Measurements from ENCODE around the gene EXOC5. TPM values are rescaled to one million over a fixed set of nuclear protein-coding genes. Genes with fewer than 3 reads are reported as not detected.

The EXOC5 gene
- total and polyA plus RNA-seq, 8 donors = 6.5 to 51.8 (median 27.2) TPM

DNA sequence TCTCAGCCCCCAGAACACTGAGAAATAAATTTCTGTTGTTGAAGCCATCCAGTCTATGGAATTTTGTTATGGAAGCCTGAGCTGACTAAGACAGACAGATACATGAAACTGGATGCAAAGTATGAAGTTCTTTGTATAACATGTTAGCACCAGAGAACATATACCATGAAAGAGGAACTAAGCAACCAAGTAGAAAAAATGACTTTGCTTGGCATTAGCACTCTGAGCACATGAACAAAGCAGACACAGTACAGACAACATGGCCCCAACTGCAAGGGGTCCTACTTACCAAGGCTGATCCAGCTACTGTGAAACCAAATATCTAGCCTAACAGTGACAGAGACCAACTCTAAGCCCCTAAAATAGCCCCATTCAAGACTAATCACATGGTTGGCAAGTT, 13.8 kb downstream of the EXOC5 start:
- TF ChIP-seq, protein P1, sequence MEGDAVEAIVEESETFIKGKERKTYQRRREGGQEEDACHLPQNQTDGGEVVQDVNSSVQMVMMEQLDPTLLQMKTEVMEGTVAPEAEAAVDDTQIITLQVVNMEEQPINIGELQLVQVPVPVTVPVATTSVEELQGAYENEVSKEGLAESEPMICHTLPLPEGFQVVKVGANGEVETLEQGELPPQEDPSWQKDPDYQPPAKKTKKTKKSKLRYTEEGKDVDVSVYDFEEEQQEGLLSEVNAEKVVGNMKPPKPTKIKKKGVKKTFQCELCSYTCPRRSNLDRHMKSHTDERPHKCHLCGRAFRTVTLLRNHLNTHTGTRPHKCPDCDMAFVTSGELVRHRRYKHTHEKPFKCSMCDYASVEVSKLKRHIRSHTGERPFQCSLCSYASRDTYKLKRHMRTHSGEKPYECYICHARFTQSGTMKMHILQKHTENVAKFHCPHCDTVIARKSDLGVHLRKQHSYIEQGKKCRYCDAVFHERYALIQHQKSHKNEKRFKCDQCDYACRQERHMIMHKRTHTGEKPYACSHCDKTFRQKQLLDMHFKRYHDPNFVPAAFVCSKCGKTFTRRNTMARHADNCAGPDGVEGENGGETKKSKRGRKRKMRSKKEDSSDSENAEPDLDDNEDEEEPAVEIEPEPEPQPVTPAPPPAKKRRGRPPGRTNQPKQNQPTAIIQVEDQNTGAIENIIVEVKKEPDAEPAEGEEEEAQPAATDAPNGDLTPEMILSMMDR (IDR thresholded peaks at IDR 0.05) = no peak
- TF ChIP-seq POLR2A (IDR thresholded peaks at IDR 0.05) (no peak), POLR2AphosphoS5 (IDR thresholded peaks at IDR 0.05) (no peak), EP300 (IDR thresholded peaks at IDR 0.05) (no peak)
- Histone ChIP-seq H3K27me3 (no peaks in the 10 kb centered on the region), H3K27ac (no peak overlapping the region), H3K4me1 (peaks cover 0 to 18% (median 6%) of the 10 kb centered on the region in 4 donors), H3K36me3 (peaks cover 0 to 3% (median 0%) of the 10 kb centered on the region in 4 donors), H3K4me3 (no peak overlapping the region), H3K9me3 (no peaks in the 10 kb centered on the region)
- intact Hi-C loops (cut with DNase I; ENCODE audit: low total_unique reads) = no loop called here
- no peak for DNase-seq

DNA sequence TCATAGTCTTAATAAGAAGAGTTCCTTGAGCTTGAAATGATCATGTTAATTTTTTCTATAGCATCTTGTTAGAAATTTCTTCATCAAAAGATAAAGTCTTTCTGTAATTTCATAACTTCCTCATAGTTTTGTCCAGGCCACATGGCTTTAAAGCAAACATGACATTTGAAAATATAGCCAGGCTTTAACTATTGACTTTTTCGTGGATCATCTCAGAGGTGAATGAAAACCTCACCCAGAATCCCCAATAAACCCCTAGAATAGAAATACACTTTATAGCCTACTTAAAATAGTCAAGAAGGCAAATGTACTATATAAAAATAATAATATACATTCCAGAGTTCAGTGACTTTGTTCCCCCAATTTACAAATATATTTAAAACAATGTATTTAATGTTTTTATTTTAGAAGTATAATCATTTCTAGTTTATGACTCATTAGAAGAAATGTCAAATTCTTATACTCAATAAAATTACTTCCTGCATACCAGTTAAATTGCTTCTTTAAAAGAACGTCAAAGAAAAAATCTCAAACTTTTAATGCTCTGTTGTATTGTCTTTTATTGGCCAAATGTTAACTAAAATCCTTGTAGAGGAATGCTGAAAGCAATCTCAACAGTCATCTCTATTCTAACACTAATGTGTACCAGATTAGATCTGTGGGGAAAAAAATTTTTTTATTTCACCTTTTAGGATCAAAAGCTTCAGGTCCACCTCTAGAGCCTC, 21.6 kb downstream of the EXOC5 start:
- intact Hi-C loops (cut with DNase I; ENCODE audit: low total_unique reads) = no loop called here
- DNase-seq = no peak
- H3K4me1 ChIP-seq = peaks cover 0 to 16% (median 4%) of the 10 kb centered on the region in 4 donors

DNA sequence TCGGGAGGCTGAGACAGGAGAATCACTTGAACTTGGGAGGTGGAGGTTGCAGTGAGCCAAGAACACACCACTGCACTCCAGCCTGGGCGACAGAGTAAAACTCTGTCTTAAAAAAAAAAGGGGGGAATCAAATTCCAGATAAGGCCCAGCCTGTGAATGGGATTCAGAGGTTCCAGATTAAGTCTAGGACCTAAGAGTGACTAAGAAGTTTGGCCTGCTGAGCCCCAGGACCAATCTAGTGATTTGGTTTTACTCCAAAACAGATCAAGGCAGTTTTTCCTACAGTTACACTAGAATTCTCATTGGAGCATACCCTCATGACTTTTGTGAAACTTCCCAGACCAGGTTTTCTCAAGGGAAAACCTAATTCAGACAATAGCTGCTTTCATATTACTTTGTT, 22.8 kb downstream of the EXOC5 start:
- Histone ChIP-seq H3K4me1 (peaks cover 0 to 6% (median 0%) of the 10 kb centered on the region in 4 donors), H3K36me3 (peaks cover 0 to 40% (median 26%) of the 10 kb centered on the region in 4 donors), H3K27me3 (no peaks in the 10 kb centered on the region), H3K27ac (no peak overlapping the region), H3K9me3 (no peaks in the 10 kb centered on the region), H3K4me3 (no peak overlapping the region)
- intact Hi-C loops (cut with DNase I; ENCODE audit: low total_unique reads) = no loop called here
- WGBS, 5 donors = 92 to 100% (median 98%) methylated on average over 2 of the region's 2 CpGs
- DNase-seq = no peak
- TF ChIP-seq EP300 (IDR thresholded peaks at IDR 0.05) (no peak), POLR2AphosphoS5 (IDR thresholded peaks at IDR 0.05) (no peak), POLR2A (IDR thresholded peaks at IDR 0.05) (no peak)
- TF ChIP-seq, protein P1 (IDR thresholded peaks at IDR 0.05) = no peak

More for the DNA sequence above, 21.6 kb downstream of the EXOC5 start:
- Histone ChIP-seq H3K27me3 (no peaks in the 10 kb centered on the region), H3K4me3 (no peak overlapping the region), H3K9me3 (no peaks in the 10 kb centered on the region), H3K27ac (no peak overlapping the region), H3K36me3 (peaks cover 0 to 31% (median 24%) of the 10 kb centered on the region in 4 donors)
- 52 to 73% (median 63%) methylated on average over 2 of the region's 2 CpGs for WGBS, 5 donors
- TF ChIP-seq EP300 (IDR thresholded peaks at IDR 0.05) (no peak), POLR2AphosphoS5 (IDR thresholded peaks at IDR 0.05) (no peak), POLR2A (IDR thresholded peaks at IDR 0.05) (no peak)
- TF ChIP-seq, protein P1 (IDR thresholded peaks at IDR 0.05) = no peak

DNA sequence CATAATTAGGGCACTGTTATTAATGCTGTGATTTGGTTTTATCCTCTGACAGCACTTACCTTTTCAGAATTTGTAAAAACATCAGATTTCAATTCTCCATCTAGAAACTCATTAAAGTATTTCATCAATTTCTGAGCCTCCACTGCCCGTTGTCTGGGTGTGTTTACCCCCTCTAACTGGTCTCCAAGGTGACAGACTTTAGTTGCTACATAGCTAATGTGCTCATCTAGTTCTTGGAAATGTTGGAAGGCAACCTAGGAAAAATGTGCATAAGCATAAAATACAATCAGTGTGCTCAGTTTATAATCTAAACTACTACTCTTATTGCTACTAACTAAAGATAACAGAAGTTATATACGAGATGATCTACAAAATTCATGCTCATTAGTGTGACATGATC, 24.6 kb downstream of the EXOC5 start:
- H3K9me3 ChIP-seq = no peaks in the 10 kb centered on the region
- 56 to 79% (median 67%) methylated on average over 2 of the region's 2 CpGs for WGBS, 5 donors

More for the DNA sequence above, 24.6 kb downstream of the EXOC5 start:
- peak in 1 of 2 donors; percentile 37 for DNase-seq
- H3K27ac ChIP-seq = no peak overlapping the region
- TF ChIP-seq, protein P1 (IDR thresholded peaks at IDR 0.05) = no peak
- peaks cover 0 to 49% (median 33%) of the 10 kb centered on the region in 4 donors for H3K36me3 ChIP-seq
- intact Hi-C loops (cut with DNase I; ENCODE audit: low total_unique reads) = no loop called here
- H3K27me3 ChIP-seq = no peaks in the 10 kb centered on the region
- no peak overlapping the region for H3K4me3 ChIP-seq
- H3K4me1 ChIP-seq = no peaks in the 10 kb centered on the region

All from stomach (tissue), 9 donors.